Karpas-422 (cell line): Measurements from ENCODE around the gene NHLRC2. TPM values are rescaled to one million over a fixed set of nuclear protein-coding genes. Genes with fewer than 3 reads are reported as not detected.

ENCODE experiments used
- small RNA-seq: library from RNA; depleted of rRNA; stranded (forward); fragments of <200 nt; gene quantifications from one replicate; pipeline ENCODE3, GENCODE V24; 2014
- total RNA-seq: library from RNA; depleted of rRNA; stranded (reverse); fragments of >200 nt; shearing (Covaris generic); gene quantifications from 2 replicates; pipeline ENCODE4 v1.2.3, GENCODE V29; 2014; ENCODE audit warnings: low replicate concordance; rRNA removed

The NHLRC2 gene
- total RNA-seq, 1 experiment from 2014 or later = 21.9 TPM

Small RNAs within 50 kb of the gene (small RNA-seq; reads per million reads assigned to genes)
- gene RF00560 = not detected

Other genes with a start within 250 kb of the NHLRC2 start
- 0.04 TPM in 1 of 2 replicates, not detected in the other for gene NRAP, start 190.6 kb upstream of the NHLRC2 start, total RNA-seq
- gene CASP7, start 174.7 kb upstream of the NHLRC2 start, total RNA-seq = 9.9 and 15.3 TPM in 2 replicates
- gene PLEKHS1, start 103.0 kb upstream of the NHLRC2 start, total RNA-seq = not detected in 2 replicates
- gene DCLRE1A, start 579 bp upstream of the NHLRC2 start, total RNA-seq = 5.7 and 11.4 TPM in 2 replicates
- not detected in 2 replicates for gene ADRB1, start 189.2 kb downstream of the NHLRC2 start, total RNA-seq